DND-41 (cell line): Measurements from ENCODE around the gene POLH.
A peak's percentile ranks its signal among the peaks of the same experiment; 100 is the strongest.
"Not testable (repeated sequence)": the region's sequence is repeated elsewhere in the genome, so short reads cannot be mapped to it uniquely, and the experiment has no call there.

Source experiments
- ATAC-seq: fragments of 200-7000 bp; cut with Tn5 transposase; 3 replicates; pipeline ENCODE4 v1.9.1; 2021; ENCODE audit warnings: low read depth; ENCODE audit not compliant: insufficient read depth
- DNase-seq: peaks from one replicate; pipeline ENCODE4 v3.0.0-alpha.2; 2020
- H2AFZ ChIP-seq: 2 replicates; pipeline ENCODE4 v1.6.0; 2012; ENCODE audit warnings: low read depth, low read length
- H3K27ac ChIP-seq: 2 replicates; pipeline ENCODE4 v1.5.1; 2012; ENCODE audit warnings: low read length, inconsistent platforms
- H3K27me3 ChIP-seq: fragments of 200-600 bp; sonication (generic); 2 replicates; pipeline ENCODE4 v1.6.0; 2012; ENCODE audit warnings: low read length, mild to moderate bottlenecking, inconsistent platforms; ENCODE audit not compliant: insufficient read depth, poor library complexity
- H3K36me3 ChIP-seq: 2 replicates; pipeline ENCODE4 v1.5.1; 2012; ENCODE audit warnings: low read length, inconsistent platforms; ENCODE audit not compliant: insufficient read depth
- H3K4me1 ChIP-seq: 2 replicates; pipeline ENCODE4 v1.5.1; 2012; ENCODE audit warnings: mild to moderate bottlenecking, low read length; ENCODE audit not compliant: insufficient read depth
- H3K4me2 ChIP-seq: 2 replicates; pipeline ENCODE4 v1.6.0; 2012; ENCODE audit warnings: mild to moderate bottlenecking, moderate library complexity, low read length, inconsistent platforms; ENCODE audit not compliant: insufficient read depth
- H3K4me3 ChIP-seq, 2 experiments: fragments of 200-600 bp in 1 of 2; shearing (Covaris generic) in 1 of 2; 2 replicates each; pipeline ENCODE4 v1.5.1; 2012 to 2016; ENCODE audit warnings: inconsistent platforms in 2 of 2, low read length in 2 of 2, mild to moderate bottlenecking in 2 of 2, low read depth in 1 of 2, moderate library complexity in 1 of 2
- H3K79me2 ChIP-seq: 2 replicates; pipeline ENCODE4 v1.6.0; 2012; ENCODE audit warnings: low read length, inconsistent platforms; ENCODE audit not compliant: insufficient read depth
- H3K9ac ChIP-seq: 2 replicates; pipeline ENCODE4 v1.6.0; 2012; ENCODE audit warnings: low read depth, mild to moderate bottlenecking, inconsistent platforms, low read length, moderate library complexity
- H3K9me3 ChIP-seq: 2 replicates; pipeline ENCODE4 v1.5.1; 2012; ENCODE audit warnings: low read length, moderate library complexity, mild to moderate bottlenecking, inconsistent platforms; ENCODE audit not compliant: insufficient read depth, severe bottlenecking
- H4K20me1 ChIP-seq: 2 replicates; pipeline ENCODE4 v1.6.0; 2012; ENCODE audit warnings: low read length; ENCODE audit not compliant: insufficient read depth
- EZH2 ChIP-seq: IDR thresholded peaks from 3 replicates; pipeline ENCODE4 v1.6.1; 2012; ENCODE audit warnings: borderline replicate concordance, low read depth, mild to moderate bottlenecking, moderate library complexity, low read length, inconsistent platforms; ENCODE audit not compliant: severe bottlenecking
- TF ChIP-seq, protein P1 (sequence below): IDR thresholded peaks from 2 replicates; pipeline ENCODE4 v1.5.1; 2012; ENCODE audit warnings: borderline replicate concordance, low read length, moderate library complexity, mild to moderate bottlenecking; ENCODE audit not compliant: poor library complexity, severe bottlenecking; ENCODE audit errors: extremely low read depth

POLH gene

DNA sequence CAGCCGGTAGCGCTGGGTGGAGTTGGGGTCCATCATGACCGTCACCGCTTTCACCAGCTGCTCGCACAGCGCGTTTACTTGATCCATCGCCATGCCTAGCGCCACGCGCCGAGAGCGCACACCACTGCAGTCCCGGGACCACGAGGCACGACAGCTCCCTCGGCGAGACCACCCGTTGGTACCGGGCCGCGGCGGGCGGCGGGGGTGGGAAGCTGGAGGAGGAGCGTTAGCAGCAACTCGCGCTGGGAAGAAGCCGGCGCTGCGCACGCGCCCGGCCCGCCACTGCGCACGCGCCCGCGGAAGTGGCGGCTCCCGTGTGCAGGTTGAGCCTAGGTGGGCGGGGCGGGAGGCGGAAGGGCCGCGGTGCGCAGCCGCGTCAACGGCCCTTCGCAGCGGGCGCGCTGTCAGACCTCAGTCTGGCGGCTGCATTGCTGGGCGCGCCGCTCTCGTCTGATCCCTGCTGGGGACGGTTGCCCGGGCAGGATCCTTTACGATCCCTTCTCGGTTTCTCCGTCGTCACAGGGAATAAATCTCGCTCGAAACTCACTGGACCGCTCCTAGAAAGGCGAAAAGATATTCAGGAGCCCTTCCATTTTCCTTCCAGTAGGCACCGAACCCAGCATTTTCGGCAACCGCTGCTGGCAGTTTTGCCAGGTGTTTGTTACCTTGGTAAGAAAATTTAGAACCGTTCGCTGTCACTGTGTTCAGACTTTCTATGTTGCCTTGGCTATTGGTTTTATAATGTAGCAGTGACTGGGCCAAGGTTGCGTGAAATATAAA is at the start of gene POLH, which contains the start of gene XPO5:
POLH (plus strand) TSS at position 414 of the 780 bp plus-strand sequence. CDS start 6,135 bp downstream, outside the sequence.
XPO5 (minus strand) TSS at position 267 of the 780 bp plus-strand sequence; CDS start at position 93, 174 bp downstream.
- ATAC-seq (peak; percentile 92), DNase-seq (peak; percentile 93)
- Histone ChIP-seq H3K9me3 (no peaks in the 10 kb centered on the region), H3K79me2 (peaks cover 75% of the 10 kb centered on the region), H3K27me3 (no peaks in the 10 kb centered on the region), H4K20me1 (no peaks in the 10 kb centered on the region; the same call in 1 of the 2 replicates), H2AFZ (peak within 1 kb of the TSS; percentile 100), H3K27ac (peak within 1 kb of the TSS; percentile 95), H3K4me3 (peak within 1 kb of the TSS; percentile 95 to 100), H3K4me1 (peaks cover 39% of the 10 kb centered on the region), H3K4me2 (peak within 1 kb of the TSS; percentile 94), H3K9ac (peak within 1 kb of the TSS; percentile 88), H3K36me3 (peaks cover 30% of the 10 kb centered on the region)
- TF ChIP-seq EZH2, result no peak
- TF ChIP-seq, protein P1, sequence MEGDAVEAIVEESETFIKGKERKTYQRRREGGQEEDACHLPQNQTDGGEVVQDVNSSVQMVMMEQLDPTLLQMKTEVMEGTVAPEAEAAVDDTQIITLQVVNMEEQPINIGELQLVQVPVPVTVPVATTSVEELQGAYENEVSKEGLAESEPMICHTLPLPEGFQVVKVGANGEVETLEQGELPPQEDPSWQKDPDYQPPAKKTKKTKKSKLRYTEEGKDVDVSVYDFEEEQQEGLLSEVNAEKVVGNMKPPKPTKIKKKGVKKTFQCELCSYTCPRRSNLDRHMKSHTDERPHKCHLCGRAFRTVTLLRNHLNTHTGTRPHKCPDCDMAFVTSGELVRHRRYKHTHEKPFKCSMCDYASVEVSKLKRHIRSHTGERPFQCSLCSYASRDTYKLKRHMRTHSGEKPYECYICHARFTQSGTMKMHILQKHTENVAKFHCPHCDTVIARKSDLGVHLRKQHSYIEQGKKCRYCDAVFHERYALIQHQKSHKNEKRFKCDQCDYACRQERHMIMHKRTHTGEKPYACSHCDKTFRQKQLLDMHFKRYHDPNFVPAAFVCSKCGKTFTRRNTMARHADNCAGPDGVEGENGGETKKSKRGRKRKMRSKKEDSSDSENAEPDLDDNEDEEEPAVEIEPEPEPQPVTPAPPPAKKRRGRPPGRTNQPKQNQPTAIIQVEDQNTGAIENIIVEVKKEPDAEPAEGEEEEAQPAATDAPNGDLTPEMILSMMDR, result peak; percentile 30

DNA sequence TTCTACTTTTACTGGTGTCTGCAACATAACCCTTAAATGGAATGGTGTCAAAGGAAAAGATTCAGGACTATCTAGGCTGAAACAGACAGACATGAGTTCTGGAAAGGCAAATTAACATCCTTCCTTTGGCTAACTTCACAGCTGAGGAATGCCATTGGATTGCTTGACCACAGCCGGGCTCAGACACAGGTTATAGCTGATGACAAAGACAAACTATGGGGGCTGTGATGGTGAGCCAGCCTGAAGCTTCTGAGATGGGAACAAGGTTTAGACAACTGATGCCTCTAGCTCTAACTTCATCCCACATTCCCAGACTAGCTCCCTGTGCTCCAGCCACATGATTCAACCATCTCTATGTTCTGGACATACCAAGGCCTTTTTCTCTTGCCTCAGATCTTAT is 43.8 kb upstream of the POLH start:
- Histone ChIP-seq H2AFZ (no peak overlapping the region), H3K27me3 (no peaks in the 10 kb centered on the region), H4K20me1 (0 out of 2 replicates have a peak, but pooled peaks cover 3% of the 10 kb centered on the region), H3K9me3 (no peaks in the 10 kb centered on the region), H3K4me1 (no peaks in the 10 kb centered on the region), H3K79me2 (no peaks in the 10 kb centered on the region), H3K27ac (no peak overlapping the region), H3K4me2 (no peak overlapping the region), H3K4me3 (no peak overlapping the region), H3K36me3 (peaks cover 83% of the 10 kb centered on the region), H3K9ac (no peak overlapping the region)
- DNase-seq (no peak), ATAC-seq (no peak)
- TF ChIP-seq EZH2, result no peak
- TF ChIP-seq, protein P1, result no peak

DNA sequence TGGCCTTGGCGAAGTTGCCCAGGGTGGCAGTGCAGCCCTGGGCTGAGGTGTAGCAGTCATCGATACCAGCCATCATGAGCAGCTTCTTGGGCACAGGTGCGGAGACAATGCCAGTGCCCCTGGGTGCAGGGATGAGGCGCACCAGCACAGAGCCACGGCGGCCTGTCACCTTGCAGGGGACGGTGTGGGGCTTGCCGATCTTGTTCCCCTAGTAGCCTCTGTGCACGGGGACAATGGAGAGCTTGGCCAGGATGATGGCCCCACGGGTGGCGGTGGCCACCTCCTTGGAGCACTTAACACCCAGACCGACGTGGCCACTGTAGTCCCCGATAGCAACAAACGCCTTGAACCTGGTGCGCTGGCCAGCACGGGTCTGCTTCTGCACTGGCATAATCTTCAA is 37.0 kb upstream of the POLH start:
- H3K79me2 ChIP-seq, H4K20me1 ChIP-seq, H3K9me3 ChIP-seq, H3K4me3 ChIP-seq, ATAC-seq, H3K4me1 ChIP-seq, H3K27ac ChIP-seq, H3K9ac ChIP-seq, H2AFZ ChIP-seq, H3K4me2 ChIP-seq, DNase-seq, H3K27me3 ChIP-seq: not testable (repeated sequence)
- H3K36me3 ChIP-seq, result peaks cover 81% of the 10 kb centered on the region

DNA sequence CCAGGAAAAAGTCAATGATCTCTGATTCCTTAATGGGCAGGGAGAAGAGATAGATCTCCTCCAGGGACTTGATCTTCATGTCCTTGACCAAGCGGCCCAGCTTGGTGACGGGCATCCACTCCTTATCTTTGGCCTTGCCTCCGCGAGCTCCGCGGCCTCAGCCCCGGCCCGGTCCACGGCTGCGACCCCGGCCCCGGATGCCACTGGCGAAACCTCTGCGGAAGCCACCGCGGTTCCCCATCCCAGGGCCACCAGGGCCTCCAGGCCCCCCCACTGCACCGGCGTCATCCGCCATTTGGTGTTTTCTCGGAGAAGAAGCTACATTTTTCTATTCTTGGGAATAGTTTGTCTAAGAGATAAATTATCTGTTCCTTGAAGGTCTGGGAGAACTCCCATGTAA is 36.6 kb upstream of the POLH start:
- not testable (repeated sequence) for H4K20me1 ChIP-seq, H3K79me2 ChIP-seq, H3K27ac ChIP-seq, ATAC-seq, H2AFZ ChIP-seq, H3K4me1 ChIP-seq, H3K9me3 ChIP-seq, H3K9ac ChIP-seq, H3K27me3 ChIP-seq, DNase-seq, H3K4me2 ChIP-seq, H3K4me3 ChIP-seq
- peaks cover 81% of the 10 kb centered on the region for H3K36me3 ChIP-seq
